ENCODE results near the gene TICAM2.

TICAM2 gene

DNA sequence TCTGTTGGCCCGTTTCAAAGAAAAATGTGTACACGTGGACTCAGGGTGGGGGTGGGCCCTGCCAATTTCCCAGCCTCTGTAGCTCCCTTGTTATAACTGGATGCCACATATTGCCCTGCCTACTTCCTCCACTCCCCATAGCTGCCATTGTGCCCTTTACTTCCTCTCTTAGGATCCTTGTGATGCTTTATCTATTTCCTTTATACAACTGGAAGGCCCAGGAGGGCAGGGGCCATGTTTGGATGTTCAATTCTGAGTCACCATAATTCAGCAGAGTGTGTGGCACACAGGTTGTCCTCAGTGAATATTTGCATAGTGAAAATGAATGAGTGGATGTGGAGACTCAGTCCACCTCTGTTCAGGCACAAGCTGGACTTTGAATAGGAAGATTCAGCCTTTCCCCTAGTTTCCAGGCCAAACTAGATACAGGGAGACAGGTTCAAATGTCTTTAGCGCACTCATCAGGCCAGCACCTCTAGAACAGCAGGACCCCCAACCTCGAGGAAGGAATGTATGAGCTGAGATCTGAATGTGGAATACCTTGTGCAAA, 47.1 kb downstream of the TICAM2 start:
- Histone ChIP-seq H3K4me3 (ENCODE audit: insufficient read depth, low read depth, low read length, poor library complexity, severe bottlenecking) (no peak overlapping the region), H3K27ac (ENCODE audit: insufficient read depth, low read length, poor library complexity, severe bottlenecking) (no peak overlapping the region), H3K36me3 (ENCODE audit: control insufficient read depth, insufficient read depth, low read length) (no peaks in the 10 kb centered on the region), H3K4me1 (ENCODE audit: control insufficient read depth, insufficient read depth, low read length, poor library complexity, severe bottlenecking) (no peaks in the 10 kb centered on the region), H3K9me3 (ENCODE audit: control insufficient read depth, low read length) (no peaks in the 10 kb centered on the region), H3K27me3 (replicated peaks; ENCODE audit: control insufficient read depth, insufficient read depth, low read length, poor library complexity, severe bottlenecking) (no peaks in the 10 kb centered on the region)
- no peak for DNase-seq

GRCh38 chr5:115553082-115553481, 49.2 kb downstream of the TICAM2 start:
- Histone ChIP-seq H3K9me3 (ENCODE audit: control insufficient read depth, low read length) (no peaks in the 10 kb centered on the region), H3K4me3 (ENCODE audit: insufficient read depth, low read depth, low read length, poor library complexity, severe bottlenecking) (no peak overlapping the region), H3K27ac (ENCODE audit: insufficient read depth, low read length, poor library complexity, severe bottlenecking) (no peak overlapping the region), H3K36me3 (ENCODE audit: control insufficient read depth, insufficient read depth, low read length) (no peaks in the 10 kb centered on the region), H3K4me1 (ENCODE audit: control insufficient read depth, insufficient read depth, low read length, poor library complexity, severe bottlenecking) (no peaks in the 10 kb centered on the region), H3K27me3 (replicated peaks; ENCODE audit: control insufficient read depth, insufficient read depth, low read length, poor library complexity, severe bottlenecking) (no peaks in the 10 kb centered on the region)
- DNase-seq: no peak

DNA sequence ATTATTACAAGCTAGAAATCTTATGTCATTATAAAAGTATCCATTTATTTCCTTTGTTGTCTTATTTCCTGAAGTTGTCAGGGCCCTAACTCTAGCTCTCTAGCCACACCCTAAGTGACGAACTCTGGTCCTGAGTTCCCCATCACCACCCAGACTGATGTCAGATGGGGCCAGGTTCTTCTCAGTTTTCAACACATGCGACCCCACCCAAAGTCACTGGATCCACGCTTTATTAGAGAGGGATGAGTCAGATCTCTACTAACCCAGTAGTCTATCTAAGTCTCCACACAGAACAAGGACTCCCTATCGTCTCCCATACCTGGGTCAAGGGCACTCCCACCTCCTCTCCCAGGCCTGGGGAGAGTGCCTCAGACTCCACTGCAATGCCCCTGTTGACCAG, 50.9 kb downstream of the TICAM2 start:
- Histone ChIP-seq H3K27me3 (replicated peaks; ENCODE audit: control insufficient read depth, insufficient read depth, low read length, poor library complexity, severe bottlenecking) (no peaks in the 10 kb centered on the region), H3K36me3 (ENCODE audit: control insufficient read depth, insufficient read depth, low read length) (no peaks in the 10 kb centered on the region), H3K4me3 (ENCODE audit: insufficient read depth, low read depth, low read length, poor library complexity, severe bottlenecking) (no peak overlapping the region), H3K9me3 (ENCODE audit: control insufficient read depth, low read length) (no peaks in the 10 kb centered on the region), H3K27ac (ENCODE audit: insufficient read depth, low read length, poor library complexity, severe bottlenecking) (no peak overlapping the region), H3K4me1 (ENCODE audit: control insufficient read depth, insufficient read depth, low read length, poor library complexity, severe bottlenecking) (no peaks in the 10 kb centered on the region)
- no peak for DNase-seq

DNA sequence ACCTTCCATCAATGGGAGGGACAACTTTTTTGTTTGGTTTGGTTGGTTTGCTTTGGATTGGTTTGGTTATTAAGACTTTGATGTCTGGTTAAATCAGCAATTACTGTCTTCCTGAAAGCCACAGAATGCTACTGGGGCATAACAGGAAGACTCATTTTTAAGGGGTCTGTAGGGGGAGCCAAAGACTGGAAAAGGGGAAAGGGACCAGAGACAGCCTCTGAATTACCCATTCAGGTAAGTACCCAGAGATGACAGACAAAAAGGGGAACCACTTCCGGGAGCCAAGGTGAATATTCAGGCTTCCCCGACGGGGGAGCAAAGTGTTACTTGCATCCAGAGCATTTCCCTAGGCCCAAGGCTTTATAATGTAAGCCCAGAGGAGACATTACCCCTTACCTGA, 53.1 kb downstream of the TICAM2 start:
- Histone ChIP-seq H3K9me3 (ENCODE audit: control insufficient read depth, low read length) (peaks cover 7% of the 10 kb centered on the region), H3K36me3 (ENCODE audit: control insufficient read depth, insufficient read depth, low read length) (no peaks in the 10 kb centered on the region), H3K4me1 (ENCODE audit: control insufficient read depth, insufficient read depth, low read length, poor library complexity, severe bottlenecking) (no peaks in the 10 kb centered on the region), H3K4me3 (ENCODE audit: insufficient read depth, low read depth, low read length, poor library complexity, severe bottlenecking) (no peak overlapping the region), H3K27ac (ENCODE audit: insufficient read depth, low read length, poor library complexity, severe bottlenecking) (no peak overlapping the region), H3K27me3 (replicated peaks; ENCODE audit: control insufficient read depth, insufficient read depth, low read length, poor library complexity, severe bottlenecking) (no peaks in the 10 kb centered on the region)
- DNase-seq: peak in 1 of 3 donors; percentile 0

GRCh38 chr5:115548683-115549082, 53.6 kb downstream of the TICAM2 start:
- Histone ChIP-seq H3K36me3 (ENCODE audit: control insufficient read depth, insufficient read depth, low read length) (no peaks in the 10 kb centered on the region), H3K9me3 (ENCODE audit: control insufficient read depth, low read length) (peaks cover 7% of the 10 kb centered on the region), H3K4me3 (ENCODE audit: insufficient read depth, low read depth, low read length, poor library complexity, severe bottlenecking) (no peak overlapping the region), H3K4me1 (ENCODE audit: control insufficient read depth, insufficient read depth, low read length, poor library complexity, severe bottlenecking) (peaks cover 1% of the 10 kb centered on the region), H3K27ac (ENCODE audit: insufficient read depth, low read length, poor library complexity, severe bottlenecking) (no peak overlapping the region), H3K27me3 (replicated peaks; ENCODE audit: control insufficient read depth, insufficient read depth, low read length, poor library complexity, severe bottlenecking) (no peaks in the 10 kb centered on the region)
- DNase-seq: no peak

DNA sequence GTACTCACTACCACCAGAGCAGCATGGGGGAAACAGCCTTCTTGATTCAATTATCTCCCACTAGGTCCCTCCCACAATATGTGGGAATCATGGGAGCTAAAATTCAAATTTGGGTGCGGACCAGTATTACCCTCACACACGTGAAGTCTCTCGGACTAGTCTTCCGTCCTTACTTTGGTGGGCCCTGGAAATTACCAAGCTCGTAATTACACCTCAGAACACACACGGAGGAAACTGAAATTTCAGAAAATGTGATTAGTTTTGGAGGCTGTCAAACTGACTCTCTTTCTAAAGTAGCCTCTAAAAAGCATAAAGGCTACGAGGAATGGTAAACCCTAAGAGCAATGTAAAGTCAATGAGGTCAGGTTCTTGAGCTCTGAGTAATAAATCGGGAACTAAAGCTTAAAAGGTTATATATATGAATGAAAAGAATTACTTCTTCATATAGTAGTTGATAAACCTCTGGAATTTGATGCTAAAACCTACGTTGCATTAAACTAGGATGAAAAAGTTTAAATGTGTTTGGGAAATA, 56.9 kb downstream of the TICAM2 start:
- peak overlapping the region; percentile 35 for H3K4me3 ChIP-seq (ENCODE audit: insufficient read depth, low read depth, low read length, poor library complexity, severe bottlenecking)
- H3K27ac ChIP-seq (ENCODE audit: insufficient read depth, low read length, poor library complexity, severe bottlenecking): peak overlapping the region; percentile 94
- H3K9me3 ChIP-seq (ENCODE audit: control insufficient read depth, low read length): peaks cover 7% of the 10 kb centered on the region

DNA sequence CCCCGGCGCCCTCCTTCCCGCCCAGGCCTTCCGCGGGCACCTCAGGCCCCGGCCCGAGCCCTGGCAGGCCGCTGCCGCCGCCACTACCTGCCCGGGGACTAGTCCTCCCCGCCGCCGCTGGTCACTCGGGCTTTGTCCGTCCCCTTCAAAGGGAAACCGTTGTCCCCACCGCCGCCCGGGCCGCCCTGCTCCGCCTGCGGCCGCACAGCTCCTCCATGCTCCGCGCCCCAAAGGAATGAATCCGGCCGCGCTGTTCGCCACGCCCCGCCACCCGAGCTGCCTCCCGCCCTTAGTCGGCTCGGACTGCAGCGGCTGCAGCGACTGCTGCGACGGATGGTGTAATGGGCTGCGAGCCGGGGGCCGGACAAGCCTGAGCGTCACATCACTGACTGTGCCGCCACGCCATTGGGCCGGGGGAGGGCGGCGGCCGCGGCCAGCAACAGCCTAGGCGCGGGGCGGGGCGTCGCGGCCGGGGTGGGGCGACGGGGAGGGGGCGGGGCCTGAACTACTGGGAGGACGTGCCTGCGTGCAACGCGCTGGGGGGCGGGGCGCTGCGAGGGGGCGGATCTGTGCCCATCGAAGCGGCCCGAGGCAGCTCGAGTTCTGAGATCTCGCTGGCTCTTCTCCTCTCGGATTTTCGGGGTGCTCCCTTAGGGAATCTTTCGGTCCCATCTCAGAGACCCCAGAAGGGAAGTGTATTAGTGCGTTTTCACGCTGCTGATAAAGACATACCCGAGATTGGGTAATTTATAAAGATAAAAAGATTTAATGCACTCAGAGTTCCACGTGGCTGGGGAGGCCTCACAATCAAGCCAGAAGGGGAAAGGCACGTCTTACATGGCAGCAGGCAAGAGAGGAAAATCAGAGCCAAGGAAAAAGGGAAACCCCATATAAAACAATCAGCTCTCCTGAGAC, 57.6 kb downstream of the TICAM2 start, which contains the start of gene FEM1C:
FEM1C (minus strand) TSS at position 340 of the 915 bp plus-strand sequence. CDS start 1,282 bp downstream, outside the sequence.
- Histone ChIP-seq H3K4me3 (ENCODE audit: insufficient read depth, low read depth, low read length, poor library complexity, severe bottlenecking) (peak within 1 kb of the TSS; percentile 98), H3K36me3 (ENCODE audit: control insufficient read depth, insufficient read depth, low read length) (no peaks in the 10 kb centered on the region), H3K27ac (ENCODE audit: insufficient read depth, low read length, poor library complexity, severe bottlenecking) (peak within 1 kb of the TSS; percentile 94), H3K27me3 (replicated peaks; ENCODE audit: control insufficient read depth, insufficient read depth, low read length, poor library complexity, severe bottlenecking) (no peaks in the 10 kb centered on the region), H3K4me1 (ENCODE audit: control insufficient read depth, insufficient read depth, low read length, poor library complexity, severe bottlenecking) (peaks cover 24% of the 10 kb centered on the region), H3K9me3 (ENCODE audit: control insufficient read depth, low read length) (peaks cover 7% of the 10 kb centered on the region)
- DNase-seq: peak; percentile 92 to 94 (median 93)

More for the DNA sequence above, 56.9 kb downstream of the TICAM2 start:
- Histone ChIP-seq H3K4me1 (ENCODE audit: control insufficient read depth, insufficient read depth, low read length, poor library complexity, severe bottlenecking) (peaks cover 20% of the 10 kb centered on the region), H3K36me3 (ENCODE audit: control insufficient read depth, insufficient read depth, low read length) (no peaks in the 10 kb centered on the region), H3K27me3 (replicated peaks; ENCODE audit: control insufficient read depth, insufficient read depth, low read length, poor library complexity, severe bottlenecking) (no peaks in the 10 kb centered on the region)
- no peak for DNase-seq

DNA sequence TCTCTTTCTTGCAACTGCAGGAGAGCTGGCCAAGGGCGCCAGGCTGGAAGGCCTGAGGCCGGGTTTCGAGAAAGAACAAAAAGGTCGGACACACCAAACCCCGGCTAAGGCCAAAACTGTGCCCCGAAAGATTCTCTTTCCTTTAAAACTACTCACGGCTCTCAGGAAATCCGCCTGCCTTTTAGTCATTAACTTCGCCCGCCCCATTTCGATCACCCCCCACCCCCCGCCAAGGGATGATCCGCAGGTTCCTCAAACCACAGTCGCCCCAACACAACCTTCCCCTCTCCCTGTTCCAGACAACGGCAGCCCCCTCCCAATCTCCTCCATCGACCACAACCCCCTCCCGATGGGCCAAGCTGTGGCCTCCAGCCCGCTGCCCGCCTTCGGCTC, 58.2 kb downstream of the TICAM2 start:
- Histone ChIP-seq H3K36me3 (ENCODE audit: control insufficient read depth, insufficient read depth, low read length) (no peaks in the 10 kb centered on the region), H3K27me3 (replicated peaks; ENCODE audit: control insufficient read depth, insufficient read depth, low read length, poor library complexity, severe bottlenecking) (no peaks in the 10 kb centered on the region), H3K4me1 (ENCODE audit: control insufficient read depth, insufficient read depth, low read length, poor library complexity, severe bottlenecking) (peaks cover 24% of the 10 kb centered on the region), H3K9me3 (ENCODE audit: control insufficient read depth, low read length) (peaks cover 7% of the 10 kb centered on the region), H3K27ac (ENCODE audit: insufficient read depth, low read length, poor library complexity, severe bottlenecking) (peak overlapping the region; percentile 94), H3K4me3 (ENCODE audit: insufficient read depth, low read depth, low read length, poor library complexity, severe bottlenecking) (peak overlapping the region; percentile 98)
- DNase-seq: peak; percentile 40 to 52 (median 49)

DNA sequence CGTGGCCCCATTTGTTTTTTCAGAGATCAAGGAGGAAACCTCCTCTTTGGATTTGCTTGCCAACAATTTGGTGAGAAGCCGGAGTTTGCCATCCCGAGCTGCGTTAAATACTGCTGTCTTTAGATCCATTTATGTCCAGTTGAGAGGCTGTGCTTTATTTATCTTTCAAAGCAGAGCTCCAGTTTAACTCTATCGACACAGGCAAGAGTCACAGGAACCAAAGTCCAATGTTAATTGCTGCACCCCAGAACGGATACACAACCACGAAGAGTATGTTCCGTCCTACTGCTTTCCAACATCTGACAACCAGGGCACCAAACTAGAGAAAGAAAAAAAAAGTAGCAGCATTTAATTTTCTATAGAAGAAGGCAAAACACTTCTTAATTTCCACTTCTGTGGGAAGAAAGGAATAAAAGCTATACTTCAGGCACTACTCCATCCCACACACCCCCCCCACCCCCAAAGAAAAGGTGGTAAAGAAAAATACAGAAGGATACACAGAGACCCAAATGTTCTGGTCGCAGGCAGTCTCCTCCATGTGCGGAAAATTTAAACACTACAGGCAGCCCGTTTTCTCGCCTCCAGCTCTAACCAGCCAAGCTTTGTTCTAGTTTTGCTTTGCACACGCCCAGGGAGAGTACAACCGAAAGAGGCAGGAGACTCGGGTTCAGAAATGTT, 58.8 kb downstream of the TICAM2 start:
- DNase-seq: no peak

More for the DNA sequence above, 58.8 kb downstream of the TICAM2 start:
- Histone ChIP-seq H3K27me3 (replicated peaks; ENCODE audit: control insufficient read depth, insufficient read depth, low read length, poor library complexity, severe bottlenecking) (no peaks in the 10 kb centered on the region), H3K4me3 (ENCODE audit: insufficient read depth, low read depth, low read length, poor library complexity, severe bottlenecking) (peak overlapping the region; percentile 98), H3K4me1 (ENCODE audit: control insufficient read depth, insufficient read depth, low read length, poor library complexity, severe bottlenecking) (peaks cover 24% of the 10 kb centered on the region), H3K36me3 (ENCODE audit: control insufficient read depth, insufficient read depth, low read length) (no peaks in the 10 kb centered on the region), H3K9me3 (ENCODE audit: control insufficient read depth, low read length) (peaks cover 7% of the 10 kb centered on the region), H3K27ac (ENCODE audit: insufficient read depth, low read length, poor library complexity, severe bottlenecking) (peak overlapping the region; percentile 94)
